GM12874 (cell line): Measurements from ENCODE around the gene DST.

ENCODE experiments used
- TF ChIP-seq, protein P1 (sequence below): IDR thresholded peaks from 2 replicates; pipeline ENCODE4 v1.5.1; 2011; ENCODE audit warnings: low read depth, mild to moderate bottlenecking, control low read depth, low read length, moderate library complexity; ENCODE audit not compliant: insufficient read depth

DST gene

DNA sequence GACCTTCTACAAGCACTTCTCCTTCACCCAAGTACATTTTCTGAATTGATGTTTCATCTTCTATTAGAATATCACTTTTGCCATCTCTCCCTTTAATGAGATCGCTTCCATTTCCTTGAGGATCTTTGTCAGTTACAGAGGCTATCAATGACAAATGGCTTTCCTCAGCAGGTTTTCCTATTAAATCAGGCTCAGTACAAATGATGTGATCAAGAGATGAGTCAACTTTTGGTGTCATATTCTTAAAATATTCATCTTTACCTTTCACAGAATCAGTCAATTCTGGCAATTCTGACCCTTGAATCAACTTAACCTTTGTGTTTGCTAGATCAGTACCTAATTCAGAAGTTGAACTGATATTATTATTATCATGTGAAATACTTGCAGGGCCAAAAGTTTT, 37.3 kb downstream of the DST start:
- TF ChIP-seq, protein P1, sequence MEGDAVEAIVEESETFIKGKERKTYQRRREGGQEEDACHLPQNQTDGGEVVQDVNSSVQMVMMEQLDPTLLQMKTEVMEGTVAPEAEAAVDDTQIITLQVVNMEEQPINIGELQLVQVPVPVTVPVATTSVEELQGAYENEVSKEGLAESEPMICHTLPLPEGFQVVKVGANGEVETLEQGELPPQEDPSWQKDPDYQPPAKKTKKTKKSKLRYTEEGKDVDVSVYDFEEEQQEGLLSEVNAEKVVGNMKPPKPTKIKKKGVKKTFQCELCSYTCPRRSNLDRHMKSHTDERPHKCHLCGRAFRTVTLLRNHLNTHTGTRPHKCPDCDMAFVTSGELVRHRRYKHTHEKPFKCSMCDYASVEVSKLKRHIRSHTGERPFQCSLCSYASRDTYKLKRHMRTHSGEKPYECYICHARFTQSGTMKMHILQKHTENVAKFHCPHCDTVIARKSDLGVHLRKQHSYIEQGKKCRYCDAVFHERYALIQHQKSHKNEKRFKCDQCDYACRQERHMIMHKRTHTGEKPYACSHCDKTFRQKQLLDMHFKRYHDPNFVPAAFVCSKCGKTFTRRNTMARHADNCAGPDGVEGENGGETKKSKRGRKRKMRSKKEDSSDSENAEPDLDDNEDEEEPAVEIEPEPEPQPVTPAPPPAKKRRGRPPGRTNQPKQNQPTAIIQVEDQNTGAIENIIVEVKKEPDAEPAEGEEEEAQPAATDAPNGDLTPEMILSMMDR = no peak

DNA sequence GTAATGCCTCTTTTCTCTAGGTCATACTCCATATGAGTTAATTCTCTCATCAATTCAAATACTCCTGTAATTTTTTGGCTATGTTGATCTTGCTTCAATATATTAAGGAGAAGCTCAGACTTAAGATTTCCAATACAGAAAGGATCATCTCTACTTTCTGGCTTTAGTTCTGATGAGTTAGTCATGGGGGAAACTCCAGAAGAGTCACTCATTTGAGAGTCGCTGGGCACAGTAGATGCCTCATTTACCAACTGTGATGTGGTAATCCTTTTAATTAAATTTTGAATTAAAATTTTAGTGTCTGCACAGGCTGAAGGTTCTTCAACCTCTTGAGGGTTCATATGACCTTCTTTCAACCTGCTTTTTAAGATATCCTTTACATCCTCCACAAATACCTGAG, 38.5 kb downstream of the DST start:
- TF ChIP-seq, protein P1 = no peak

DNA sequence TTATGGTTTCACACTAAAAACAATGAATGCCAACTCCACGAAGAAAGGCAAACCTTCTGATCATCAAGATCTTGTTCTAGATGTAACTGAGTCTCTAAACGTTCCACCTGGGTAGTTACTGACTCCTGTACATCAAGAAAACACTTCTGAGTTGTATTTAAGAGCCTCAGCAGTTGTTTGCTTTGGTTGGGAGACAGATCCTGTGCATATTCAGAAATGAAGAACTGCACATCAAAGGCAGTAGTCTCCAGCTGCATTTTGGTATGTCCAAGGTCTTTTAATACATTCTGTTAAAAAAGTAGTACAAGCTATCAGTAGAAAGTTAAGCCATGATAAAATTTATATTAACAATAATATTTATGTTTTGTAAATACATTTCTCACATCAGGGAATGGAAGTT, 41.3 kb downstream of the DST start:
- TF ChIP-seq, protein P1 = no peak

DNA sequence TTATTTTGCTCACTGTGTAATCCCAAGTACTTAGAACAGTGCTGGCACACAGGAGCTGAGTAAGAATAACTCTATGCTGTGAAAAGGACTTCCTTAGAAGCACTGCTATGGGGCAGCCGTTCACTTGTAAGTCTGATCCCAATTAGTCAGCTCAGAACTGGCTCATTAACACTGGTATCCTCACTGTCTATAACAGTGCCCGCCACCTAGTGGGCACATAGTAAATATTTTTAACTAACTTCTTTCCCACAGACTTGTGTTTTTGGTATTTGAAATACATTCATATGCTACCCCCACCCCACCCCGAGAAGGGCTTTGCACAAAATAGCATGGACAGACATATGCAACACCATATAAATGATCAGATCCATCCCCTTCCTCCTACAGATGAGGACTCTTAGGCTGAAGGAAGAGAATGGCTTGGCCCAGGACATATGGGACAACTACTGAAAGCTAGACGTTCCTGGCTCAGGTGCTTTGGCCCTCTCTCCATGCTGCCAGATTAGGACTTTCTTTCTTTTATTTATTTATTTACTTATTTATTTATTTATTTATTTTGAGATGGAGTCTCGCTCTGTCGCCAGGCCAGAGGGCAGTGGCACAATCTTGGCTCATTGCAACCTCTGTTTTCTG, 47.1 kb downstream of the DST start:
- TF ChIP-seq, protein P1 = peak; percentile 62

DNA sequence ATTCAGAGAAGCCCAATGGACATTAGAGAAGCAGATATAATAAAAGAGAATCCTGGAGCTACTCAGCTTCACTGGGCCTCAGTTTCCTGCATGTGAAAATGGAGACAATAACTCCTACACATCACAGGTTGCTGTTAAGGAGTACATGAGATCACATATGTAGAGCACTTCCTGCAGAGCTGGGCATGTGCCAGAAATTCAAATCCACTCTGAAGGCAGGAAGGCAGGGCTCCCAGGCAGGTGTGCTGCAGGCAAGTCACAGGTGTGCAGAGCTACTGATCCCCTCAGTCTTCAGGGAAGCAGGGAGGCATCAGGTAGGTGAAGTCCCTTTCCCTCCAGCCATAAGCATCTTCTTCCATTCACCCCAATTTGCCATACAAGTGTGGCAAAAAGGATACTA, 48.0 kb downstream of the DST start:
- TF ChIP-seq, protein P1 = no peak

DNA sequence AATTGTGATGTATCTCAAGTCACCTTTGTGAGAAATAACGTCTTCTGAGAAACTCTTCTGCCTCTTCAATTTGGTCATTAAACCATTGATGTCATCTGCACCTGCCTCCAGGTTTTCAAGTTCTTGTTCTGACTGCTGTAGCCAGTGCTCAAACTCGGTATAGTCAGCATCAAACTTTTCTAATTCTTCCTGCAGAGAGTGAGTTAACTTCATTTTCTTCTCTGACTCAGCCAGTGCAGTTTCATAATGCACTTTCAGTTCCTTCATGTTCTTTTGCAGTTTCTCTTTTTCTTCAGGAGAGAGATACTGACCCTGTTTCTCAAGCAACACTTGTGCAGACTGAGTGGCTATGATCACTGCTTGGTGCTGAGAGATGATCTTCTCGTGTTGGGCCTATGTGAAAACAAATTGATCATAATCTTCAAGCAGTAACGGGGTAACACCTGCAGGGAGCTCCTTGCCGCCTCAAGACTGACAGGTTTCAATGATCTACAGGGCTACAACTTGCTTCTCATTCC, 48.8 kb downstream of the DST start:
- TF ChIP-seq, protein P1 = no peak

DNA sequence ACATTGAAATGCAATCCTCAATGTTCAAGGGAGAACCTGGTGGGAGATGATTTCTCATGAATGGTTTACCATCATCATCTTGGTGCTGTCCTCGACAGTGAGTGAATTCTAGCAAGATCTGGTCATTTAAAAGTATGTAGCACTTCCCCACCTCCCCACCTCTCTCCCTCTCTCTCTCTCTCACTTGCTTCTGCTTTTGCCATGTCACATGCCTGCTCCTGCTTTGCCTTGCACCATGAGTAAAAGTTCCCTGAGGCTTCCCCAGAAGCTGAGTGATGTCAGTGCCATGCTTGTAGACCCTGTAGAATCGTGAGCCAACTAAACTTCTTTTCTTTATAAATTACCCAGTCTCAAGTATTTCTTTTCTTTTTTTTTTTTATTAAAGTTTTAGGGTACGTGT, 60.5 kb downstream of the DST start:
- TF ChIP-seq, protein P1 = no peak
